HG03045 (cell line): ENCODE data around the gene PLCH1.
A peak's percentile ranks its signal among the peaks of the same experiment; 100 is the strongest.

ENCODE experiments used
- ATAC-seq: cut with Tn5 transposase; IDR thresholded peaks from one replicate; pipeline ENCODE4 v1.9.1; 2021; ENCODE audit warnings: mild to moderate bottlenecking, moderate library complexity; ENCODE audit not compliant: unreplicated experiment

Gene PLCH1

DNA sequence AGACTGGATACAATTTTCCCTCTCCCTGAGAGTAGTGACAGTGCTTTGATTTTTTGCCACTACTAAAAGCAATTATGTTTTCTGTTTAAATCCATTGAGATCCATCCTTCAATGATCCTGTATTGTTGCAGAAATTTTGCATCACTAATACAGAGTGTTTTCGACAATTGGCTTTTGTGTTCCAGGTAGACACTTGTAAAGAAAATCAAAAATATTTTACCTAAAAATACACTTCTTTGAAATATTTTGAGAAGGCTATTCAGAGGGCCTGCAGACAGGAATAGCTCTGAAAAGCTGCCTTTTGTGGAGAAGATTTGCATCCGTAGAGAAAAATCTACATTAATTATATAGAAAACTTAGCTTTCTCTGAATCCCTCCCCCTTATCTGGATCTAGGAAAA, 384.6 kb downstream of the PLCH1 start:
- ATAC-seq = no peak

DNA sequence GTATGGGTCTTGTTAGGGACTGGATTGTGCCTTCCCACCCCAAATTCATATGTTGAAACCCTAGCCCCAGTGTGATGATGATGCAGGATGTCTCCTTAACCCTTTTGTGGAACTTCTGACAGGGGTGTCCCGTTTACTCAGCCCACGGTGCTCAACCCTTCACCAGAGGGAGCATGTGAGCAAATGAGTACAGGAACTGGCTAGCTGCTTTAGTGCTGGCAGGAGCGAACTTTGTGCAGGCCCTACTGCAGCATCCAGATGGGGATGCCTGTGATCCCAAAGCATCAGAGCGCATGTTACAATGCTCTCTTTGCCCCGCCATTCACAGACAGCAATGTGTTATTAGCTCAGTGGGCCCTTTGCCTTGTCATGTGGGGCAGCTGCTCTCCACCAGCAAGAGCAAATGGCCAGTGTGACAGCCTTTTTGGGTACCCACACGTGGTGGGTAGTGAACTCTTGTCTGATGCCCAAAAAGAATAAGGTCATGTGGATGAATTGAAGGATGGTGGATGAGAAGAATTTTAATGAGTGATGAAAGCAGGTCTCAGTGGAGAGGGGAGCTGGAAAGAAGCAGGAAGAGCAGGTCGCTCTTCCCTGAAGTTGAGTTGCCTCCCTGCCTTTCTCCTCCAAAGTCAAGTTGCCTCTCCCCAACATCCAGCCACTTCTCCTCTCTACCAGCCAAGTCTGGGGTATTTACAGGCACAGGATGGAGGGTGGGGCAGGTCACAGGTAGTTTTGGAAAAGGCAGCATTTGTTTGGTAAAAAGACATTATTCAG, 388.1 kb downstream of the PLCH1 start:
- no peak for ATAC-seq

DNA sequence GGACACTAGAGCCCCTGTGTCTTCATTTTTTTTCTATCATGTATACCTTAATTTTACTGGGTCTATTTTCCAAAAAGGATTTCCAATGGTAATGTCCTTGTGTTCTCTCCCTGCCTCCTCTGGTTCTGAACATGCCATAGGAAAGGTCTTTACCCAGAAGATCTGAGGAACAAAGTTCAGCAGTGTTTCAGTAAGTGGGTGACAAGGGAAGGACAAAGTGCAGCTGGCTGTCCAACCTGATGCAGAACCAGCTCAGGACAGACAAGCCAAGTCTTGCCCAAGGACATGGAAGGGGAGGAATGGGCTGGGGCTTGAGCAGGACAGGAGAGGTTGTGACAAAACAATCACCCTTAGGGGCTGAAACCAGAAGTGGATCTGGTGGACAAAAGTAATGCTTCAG, 390.2 kb downstream of the PLCH1 start:
- no peak for ATAC-seq

DNA sequence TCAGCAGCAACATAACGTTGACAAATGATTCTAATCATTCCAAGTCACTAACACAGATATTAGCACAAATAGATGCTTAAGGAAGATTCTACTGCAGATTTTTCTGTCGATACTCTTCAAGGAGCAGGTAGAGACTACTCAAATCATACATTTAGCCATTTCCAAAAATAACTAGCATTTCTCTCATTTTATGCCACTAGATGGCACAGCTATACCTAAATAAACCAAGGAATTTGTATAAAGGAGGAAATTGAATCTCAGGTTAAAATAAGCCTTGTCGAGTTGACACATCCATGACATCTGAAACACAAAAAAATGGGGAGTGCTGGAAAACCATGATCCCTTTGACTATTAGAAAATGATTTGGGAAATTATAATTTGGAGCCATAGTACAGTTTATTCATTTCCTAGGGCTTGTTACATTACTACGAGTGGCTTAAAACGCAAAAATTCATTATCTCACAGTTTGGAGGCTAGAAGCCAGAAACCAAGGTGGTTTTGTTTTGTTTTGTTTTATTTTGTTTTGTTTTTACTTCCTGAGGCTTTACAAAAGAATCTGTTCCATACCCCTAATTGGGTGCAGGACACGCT, 391.9 kb downstream of the PLCH1 start:
- no peak for ATAC-seq

DNA sequence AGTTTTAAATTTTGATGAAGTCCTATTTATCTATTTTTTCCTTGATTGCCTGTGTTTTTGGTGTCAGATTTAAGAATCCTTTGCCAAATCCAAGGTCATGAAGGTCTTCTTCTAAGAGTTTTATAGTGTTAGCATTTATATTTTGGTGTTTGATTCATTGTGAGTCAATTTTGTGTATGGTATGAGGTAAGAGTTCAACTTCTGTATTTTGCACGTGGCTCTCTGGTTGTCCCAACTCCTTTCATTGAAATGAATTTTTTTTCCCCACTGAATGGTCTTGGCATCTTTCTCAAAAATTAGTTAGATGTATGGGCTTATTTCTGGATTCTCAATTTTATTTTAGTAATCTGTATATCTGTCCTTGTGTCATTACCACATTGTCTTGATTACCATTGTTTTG, 394.3 kb downstream of the PLCH1 start:
- no peak for ATAC-seq

DNA sequence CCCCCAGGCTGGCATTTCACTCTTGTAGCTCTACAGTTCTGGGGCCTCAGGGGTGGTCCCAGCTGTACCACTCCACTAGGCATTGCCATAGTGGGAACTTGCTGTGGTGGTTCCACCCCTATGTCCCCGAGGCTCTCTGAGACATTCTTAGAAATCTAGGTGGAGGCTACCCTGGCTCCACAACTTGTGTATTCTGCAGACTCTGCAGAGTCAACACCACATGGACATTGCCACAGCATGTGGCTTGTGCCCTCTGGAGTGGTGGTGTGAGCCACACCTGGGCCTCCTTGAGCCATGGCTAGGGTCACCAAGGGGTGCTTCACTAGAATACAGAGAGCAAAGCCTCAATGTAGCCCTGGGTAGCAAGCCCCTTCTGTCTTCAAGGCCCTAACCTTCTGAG, 397.0 kb downstream of the PLCH1 start:
- no peak for ATAC-seq

DNA sequence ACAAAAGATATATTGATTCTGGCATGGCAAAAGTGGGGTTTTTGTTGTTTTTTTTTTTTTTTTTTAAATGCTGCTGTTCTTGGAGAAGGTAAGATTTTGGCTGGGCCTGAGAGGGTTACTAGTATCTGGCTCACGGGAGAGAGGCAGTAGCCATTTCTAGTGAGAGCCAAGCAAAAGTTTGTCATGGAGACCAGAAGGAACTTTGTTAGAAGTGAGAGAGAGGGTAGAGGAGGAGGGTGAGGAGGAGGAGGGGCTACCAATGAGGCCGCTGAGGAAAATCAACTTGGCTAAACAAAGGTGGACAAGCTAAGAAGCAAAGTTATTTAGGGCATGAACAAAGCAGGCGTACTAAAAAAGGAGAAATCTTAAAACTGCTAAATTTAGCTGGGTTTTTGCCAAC, 402.5 kb downstream of the PLCH1 start:
- no peak for ATAC-seq

DNA sequence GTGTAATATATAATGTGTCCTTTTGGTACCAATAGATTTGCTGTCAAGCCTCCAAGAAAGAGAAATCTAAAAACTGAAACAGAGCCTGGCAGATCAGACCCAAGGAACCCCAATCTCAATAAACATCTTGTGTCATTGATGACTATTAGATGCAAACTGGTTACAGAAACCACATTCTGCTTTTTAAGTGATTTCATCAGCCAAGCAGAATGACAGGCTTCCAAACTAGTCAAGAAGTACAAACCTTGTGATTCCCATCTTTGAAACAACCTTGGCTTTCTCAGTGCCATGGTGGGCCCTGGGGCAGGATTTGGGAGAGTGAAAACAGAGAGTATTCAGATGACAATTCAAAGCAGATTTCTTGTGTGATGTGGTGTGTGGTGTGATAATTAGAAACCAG, 405.8 kb downstream of the PLCH1 start:
- ATAC-seq = no peak

DNA sequence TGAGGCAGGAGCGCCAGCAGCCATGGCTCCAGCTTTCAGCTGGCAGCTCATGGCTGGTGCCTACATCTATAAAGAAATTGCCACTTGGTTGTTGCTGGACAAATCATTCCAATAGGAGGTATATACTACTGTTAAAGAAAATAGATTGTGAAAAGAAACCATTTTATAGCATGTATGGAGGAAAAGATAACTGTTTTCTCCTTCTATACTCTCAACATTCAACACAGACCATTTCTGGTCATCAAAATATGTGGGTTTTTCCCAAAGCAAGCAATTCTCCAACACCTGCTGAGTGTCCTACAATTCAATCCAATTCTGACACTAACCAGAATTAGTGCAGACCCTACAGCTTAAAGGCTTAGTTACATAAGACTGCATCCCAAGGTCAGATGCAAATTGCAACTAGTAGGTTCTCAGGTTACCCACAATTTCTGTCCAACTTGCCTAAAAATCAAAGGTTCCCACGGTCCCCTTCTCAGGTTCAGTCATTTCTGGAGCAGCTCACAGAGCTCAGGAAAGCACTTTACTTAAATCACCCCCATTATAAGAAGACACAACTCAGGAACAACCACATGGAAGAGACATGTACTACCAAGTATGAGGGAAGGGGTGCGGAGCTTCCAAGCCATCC, 409.0 kb downstream of the PLCH1 start:
- ATAC-seq = no peak

DNA sequence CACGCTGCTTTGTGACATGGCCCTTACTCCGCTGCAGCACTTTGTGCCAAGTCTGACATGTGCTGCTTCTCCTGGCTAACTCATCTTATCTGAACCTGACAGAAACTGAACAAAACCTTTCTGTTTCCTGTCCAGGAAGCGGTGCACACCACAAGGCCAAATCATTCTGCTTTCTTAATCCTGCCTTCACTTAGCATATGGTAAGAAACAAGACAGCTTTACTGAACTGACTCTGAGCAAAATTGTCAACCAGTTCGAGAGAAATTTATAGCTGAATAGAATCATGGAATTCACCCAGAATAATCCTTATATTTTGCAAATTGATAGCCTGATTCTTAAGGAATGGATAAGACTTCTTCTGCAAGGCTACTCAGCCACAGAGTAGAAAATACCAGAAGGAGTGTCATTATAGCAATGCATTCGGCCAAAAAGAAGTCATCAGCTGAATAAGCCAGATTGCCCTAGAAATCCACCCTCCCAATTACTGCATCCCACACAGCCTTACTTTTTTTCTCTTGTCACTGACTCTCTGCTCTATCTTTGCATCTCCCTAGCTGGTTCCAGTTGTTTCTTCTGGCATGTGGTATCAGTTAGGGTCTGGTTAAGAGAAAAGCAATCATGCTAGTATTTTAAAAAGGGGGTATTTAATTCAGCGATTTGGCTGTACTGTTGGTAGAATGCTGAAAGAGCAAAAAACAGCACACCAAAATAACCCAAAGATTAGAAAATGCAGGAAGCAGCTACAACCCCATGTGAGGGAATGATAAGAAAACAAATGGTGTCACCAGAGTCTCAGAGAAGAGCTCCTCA, 409.8 kb downstream of the PLCH1 start:
- ATAC-seq = peak; percentile 78

DNA sequence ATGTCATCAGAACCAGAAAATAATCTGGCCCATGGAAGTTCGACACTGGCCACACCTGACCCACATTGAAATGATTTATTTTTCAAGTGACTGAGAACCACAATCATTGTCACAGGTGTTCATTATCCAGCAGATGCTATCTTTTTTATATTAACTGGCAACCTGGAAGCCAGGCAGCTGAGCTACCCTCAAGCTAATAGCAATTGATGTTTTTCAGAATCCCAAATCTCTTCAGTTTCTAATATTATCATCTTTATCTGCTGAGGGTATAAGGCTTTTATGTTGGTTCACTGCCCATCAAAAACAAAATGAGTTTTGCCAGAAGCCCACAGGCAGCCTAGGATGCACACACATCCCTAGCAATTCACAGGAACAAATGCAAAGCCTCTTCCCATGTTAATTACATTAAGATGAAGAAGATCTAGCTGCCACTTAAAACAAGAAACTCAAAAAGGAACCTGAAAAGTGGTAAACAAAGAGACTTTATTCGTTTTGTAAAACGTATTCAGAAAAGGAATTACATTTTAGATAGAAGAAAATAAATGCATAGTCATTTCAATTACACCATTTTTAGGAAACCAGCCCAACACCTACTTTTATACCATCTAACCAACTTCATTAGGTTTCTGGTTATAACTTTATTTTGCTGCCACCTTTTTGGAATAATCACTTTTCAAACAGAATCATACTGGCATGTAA, 410.5 kb downstream of the PLCH1 start:
- no peak for ATAC-seq

DNA sequence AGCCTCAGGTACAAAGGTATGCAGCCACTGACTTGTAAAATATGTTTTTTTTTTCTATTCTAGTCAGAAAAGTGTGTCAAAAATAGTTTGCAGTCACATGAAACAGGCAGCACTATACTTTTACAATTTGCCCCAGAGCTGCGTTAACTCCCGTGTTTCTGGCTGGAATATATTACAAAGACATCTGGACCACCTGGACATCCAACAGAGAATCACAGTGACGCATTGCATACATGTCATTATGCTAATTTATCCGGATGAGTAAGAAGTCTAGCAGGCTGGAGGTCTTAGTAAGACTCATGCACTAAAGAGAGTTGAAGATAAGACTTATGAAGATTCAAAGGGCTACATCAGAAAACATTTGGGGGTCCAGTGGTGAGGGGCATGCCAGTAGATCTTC, 412.2 kb downstream of the PLCH1 start:
- ATAC-seq = no peak

DNA sequence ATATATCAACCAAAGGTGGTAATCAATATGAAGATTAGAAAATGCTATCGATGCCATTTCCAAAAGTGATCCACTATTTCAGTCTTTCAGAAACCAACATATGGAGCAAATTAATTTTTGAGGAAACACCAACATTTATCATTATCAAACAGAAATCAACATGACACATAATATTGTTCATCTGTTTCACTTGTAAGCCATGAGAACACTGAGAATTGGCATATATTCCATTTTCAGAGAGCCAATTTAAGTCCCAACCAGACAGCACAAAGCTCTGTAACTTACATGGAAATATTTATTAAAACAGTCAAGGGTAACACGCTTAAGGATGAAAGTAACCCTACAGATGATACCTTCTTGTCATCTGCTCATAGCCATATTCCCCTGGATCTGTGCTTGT, 413.8 kb downstream of the PLCH1 start:
- ATAC-seq = no peak

DNA sequence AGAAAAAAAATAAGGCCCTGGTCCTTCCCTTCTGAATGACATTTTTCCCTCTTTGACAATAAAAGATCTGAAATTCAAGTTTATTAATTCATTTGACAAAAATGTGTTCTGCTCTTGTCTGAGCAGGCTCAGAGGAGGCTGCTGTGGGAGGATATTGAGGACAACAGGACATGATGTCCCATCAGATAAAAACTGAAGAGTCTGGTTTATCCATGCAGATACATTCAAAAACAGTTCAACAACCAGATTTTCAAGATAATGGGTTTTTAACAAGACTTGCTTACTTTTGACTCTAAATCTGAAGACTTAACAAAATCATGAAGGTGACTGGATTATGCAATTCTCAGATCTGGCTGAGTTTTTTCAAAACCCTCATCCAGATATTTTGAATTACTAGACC, 414.5 kb downstream of the PLCH1 start:
- no peak for ATAC-seq

DNA sequence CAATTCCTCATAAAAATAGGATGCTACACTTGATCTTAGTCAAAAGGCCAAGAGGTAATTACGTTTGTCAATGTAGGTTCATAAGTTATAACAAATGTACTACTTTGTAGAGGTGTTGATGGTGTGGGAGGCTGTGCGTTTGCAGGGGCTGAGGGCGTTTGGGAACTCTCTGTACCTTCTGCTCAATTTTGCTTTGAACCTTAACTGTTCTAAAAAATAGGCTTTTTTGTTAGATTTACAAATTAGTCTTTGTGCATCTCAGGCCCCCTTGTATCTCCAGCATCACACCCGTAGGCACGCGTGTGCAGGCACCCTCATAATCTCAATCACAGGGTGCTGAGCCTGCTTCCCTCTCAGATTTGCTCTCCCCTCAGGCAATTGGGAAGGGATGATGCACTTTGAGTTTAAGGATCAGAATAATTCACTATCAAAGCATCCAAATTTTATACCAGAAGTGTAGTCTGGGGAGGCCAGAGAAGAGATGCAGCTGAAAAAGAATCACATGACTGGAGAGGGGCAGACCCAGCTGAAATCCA, 415.3 kb downstream of the PLCH1 start:
- no peak for ATAC-seq

DNA sequence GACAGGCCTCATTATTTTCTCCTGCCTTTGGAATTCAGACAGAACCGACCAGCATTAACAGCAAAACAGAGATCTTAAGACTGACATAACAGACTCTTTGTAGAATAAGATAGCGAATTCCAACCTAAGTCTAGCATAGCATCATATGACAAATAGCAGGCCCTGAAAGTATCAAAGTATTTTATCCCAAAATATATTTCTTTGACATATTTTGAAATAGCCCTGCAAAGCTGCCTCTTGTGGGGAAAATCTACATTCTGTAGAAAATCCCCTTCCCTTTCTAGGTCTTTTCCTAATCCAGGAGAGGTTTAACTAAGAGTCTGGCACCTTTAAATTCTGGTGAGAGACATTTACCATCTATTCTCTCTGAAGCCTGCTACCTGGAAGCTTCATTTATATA, 417.0 kb downstream of the PLCH1 start:
- no peak for ATAC-seq

DNA sequence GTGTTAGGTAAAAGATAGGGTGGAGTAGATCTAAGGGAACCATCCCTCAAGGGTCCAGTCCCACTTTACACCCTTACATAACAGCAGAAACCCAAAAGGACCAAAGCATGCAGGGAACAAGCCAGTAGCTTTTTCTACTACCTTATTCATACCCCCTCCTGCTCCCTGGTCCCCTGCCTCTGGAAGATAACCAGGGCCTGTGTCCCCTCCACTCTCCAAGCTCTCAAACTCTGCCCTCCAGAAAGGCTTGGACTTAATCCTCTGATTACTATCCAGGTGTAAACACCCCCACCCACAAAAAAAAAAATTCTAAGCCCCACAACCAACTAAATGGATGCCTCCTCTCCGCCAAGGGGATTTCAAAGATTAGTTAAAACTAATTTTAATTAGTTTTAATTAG, 417.4 kb downstream of the PLCH1 start:
- ATAC-seq = no peak

DNA sequence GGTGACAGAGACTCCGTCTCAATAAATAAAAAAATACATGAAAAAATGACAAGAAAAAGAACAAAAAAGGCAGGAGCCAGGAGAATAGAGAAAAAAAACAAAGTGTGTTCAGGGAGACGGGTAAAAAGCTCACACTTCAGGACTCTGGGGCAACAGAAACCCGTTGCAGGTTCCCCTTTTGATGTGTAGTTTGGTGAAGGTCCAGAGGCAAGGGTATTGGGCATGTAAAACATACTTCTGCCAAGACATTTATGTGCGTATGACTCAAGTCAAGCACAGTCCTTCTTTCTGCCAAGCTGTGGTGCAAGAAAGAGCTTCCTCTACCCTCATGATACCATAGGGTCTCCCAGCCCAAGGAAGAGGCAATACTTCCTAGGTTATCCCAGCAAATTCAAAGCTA, 418.0 kb downstream of the PLCH1 start:
- ATAC-seq = no peak

DNA sequence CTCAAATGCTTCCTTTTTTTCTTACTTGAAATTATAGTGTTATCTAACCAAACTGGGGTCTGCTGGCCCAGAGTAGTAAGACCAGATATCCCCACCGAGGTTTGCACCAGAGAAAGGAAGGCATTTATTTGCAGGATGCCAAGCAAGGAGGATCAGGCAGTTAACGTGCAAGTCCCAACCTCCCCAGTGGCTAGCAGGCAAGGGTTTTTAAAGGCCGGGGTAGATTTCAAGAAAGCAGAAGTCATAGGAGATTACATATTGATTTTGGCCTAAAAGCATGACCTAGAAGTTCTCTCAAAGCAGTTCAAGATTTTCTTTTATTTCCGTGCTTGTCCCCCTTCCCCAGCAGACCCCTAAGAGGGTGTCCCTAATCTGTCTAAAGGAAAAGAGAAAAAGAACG, 418.6 kb downstream of the PLCH1 start:
- ATAC-seq = no peak
